CD8-positive, alpha-beta memory T cell (primary cell): ENCODE results near the gene DDI2. TPM values are rescaled to one million over a fixed set of nuclear protein-coding genes. Genes with fewer than 3 reads are reported as not detected.

Experiments used
- CTCF ChIA-PET: fragments of 350-600 bp; sonication (Branson Sonifier 250); formaldehyde crosslinking; loops from one replicate; lab custom pipeline; 2021; ENCODE audit warnings: antibody characterized with exemption; lab: Charles Lee
- POLR2A ChIA-PET: fragments of 350-600 bp; sonication (Branson Sonifier 250); formaldehyde crosslinking; loops from one replicate; lab custom pipeline; 2021; ENCODE audit warnings: antibody characterized with exemption; lab: Charles Lee
- DNase-seq, 5 donors: peaks; one replicate each; pipeline versions ENCODE4 v3.0.0 to v3.0.0-alpha.2; 2020 to 2022; ENCODE audit warnings: mixed read lengths in 1 of 5
- H3K27ac ChIP-seq: one replicate; pipeline ENCODE4 v1.7.0; 2013; ENCODE audit warnings: low read depth, mild to moderate bottlenecking, low read length, moderate library complexity
- H3K27me3 ChIP-seq: 2 replicates; pipeline ENCODE4 v1.7.0; 2013; ENCODE audit warnings: low read length, mild to moderate bottlenecking; ENCODE audit not compliant: insufficient read depth, poor library complexity, severe bottlenecking
- H3K36me3 ChIP-seq: 2 replicates; pipeline ENCODE4 v1.7.0; 2013; ENCODE audit warnings: mild to moderate bottlenecking, low read length, moderate library complexity; ENCODE audit not compliant: insufficient read depth
- H3K4me1 ChIP-seq: 2 replicates; pipeline ENCODE4 v1.7.0; 2013; ENCODE audit warnings: mild to moderate bottlenecking, low read length, moderate library complexity; ENCODE audit not compliant: insufficient read depth
- H3K4me3 ChIP-seq: 2 replicates; pipeline ENCODE4 v1.7.0; 2013; ENCODE audit warnings: mild to moderate bottlenecking, low read length
- H3K9me3 ChIP-seq: 2 replicates; pipeline ENCODE4 v1.7.0; 2013; ENCODE audit warnings: mild to moderate bottlenecking, low read length
- H3K27ac Mint-ChIP-seq, 8 donors: one replicate each; pipeline ENCODE4 v1.8.0; 2020 to 2021; ENCODE audit warnings: mixed read lengths in 8 of 8, mild to moderate bottlenecking in 6 of 8, inconsistent platforms in 3 of 8, moderate library complexity in 3 of 8
- H3K27me3 Mint-ChIP-seq, 2 donors: one replicate each; pipeline ENCODE4 v1.8.0; 2020 to 2021; ENCODE audit warnings: mixed read lengths in 2 of 2, mild to moderate bottlenecking in 1 of 2, moderate library complexity in 1 of 2
- H3K36me3 Mint-ChIP-seq, 3 donors: one replicate each; pipeline ENCODE4 v1.8.0; 2020 to 2021; ENCODE audit warnings: mixed read lengths in 3 of 3, inconsistent platforms in 1 of 3, mild to moderate bottlenecking in 1 of 3
- H3K4me1 Mint-ChIP-seq, 3 donors: one replicate each; pipeline ENCODE4 v1.8.0; 2020 to 2021; ENCODE audit warnings: mixed read lengths in 3 of 3, inconsistent platforms in 1 of 3, mild to moderate bottlenecking in 1 of 3
- H3K4me3 Mint-ChIP-seq, 7 donors: one replicate each; pipeline ENCODE4 v1.8.0; 2020 to 2021; ENCODE audit warnings: mixed read lengths in 7 of 7, mild to moderate bottlenecking in 6 of 7, moderate library complexity in 4 of 7, inconsistent platforms in 2 of 7
- H3K9me3 Mint-ChIP-seq, 5 donors: one replicate each; pipeline ENCODE4 v1.8.0; 2020 to 2022; ENCODE audit warnings: mixed read lengths in 5 of 5, mild to moderate bottlenecking in 3 of 5, moderate library complexity in 2 of 5, inconsistent platforms in 1 of 5
- polyA plus RNA-seq: library from polyadenylated mRNA; unstranded; fragments of 300-500 nt; fragmentation: Illumina TruSeq; gene quantifications from one replicate; pipeline ENCODE4 v1.2.3, GENCODE V29; 2021
- total RNA-seq, 2 experiments: library from RNA; stranded (reverse); gene quantifications; one replicate each; pipeline ENCODE4 v1.2.3, GENCODE V29; 2021

The DDI2 gene
- total RNA-seq (10 to 100 TPM; 47.8 to 50.4 TPM), polyA plus RNA-seq (6.1 TPM)

DNA sequence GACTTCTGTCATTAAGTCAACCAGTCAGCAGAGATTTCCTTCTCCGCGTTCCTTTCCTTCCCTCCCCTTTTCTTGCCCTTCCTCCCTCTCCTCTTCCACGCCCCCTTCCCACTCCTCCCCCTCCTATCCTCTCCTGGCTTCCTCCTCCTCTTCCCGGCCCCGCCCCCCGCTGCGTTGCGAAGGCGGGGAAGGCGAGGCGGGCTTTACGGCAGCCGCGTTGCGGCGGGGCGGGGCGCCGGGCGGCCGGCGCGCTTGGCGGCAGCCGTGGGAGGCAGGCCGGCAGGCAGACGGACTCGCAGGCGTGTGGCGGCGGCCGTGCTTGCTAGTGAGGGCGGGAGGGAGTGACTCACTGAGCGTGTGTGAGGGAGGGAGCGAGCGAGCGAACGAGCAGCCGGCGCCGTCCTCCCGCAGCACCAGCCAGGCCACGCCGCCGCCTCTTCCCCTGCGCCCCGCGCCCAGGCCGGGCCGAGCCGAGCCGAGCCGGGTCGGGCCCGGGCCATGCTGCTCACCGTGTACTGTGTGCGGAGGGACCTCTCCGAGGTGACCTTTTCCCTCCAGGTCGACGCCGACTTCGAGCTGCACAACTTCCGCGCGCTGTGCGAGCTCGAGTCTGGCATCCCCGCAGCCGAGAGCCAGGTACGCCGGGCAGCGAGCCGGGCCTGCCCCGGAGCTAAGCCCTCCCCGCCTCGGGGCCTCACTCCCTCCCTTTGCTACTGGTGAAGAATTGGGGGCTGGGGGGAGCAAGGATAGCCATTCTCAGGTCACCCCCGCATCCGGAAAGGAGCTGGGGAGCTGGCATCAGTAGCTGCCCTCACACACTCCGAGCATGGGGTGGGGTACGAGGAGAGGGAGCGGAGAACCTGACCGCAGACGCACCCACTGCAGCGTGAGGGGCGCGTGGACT is at the start of gene DDI2:
DDI2 (plus strand) TSS at position 286 of the 904 bp plus-strand sequence; CDS start at position 499, 213 bp downstream.
- Mint-ChIP-seq H3K36me3 (peaks cover 0 to 18% (median 2%) of the 10 kb centered on the region in 3 donors), H3K9me3 (no peaks in the 10 kb centered on the region), H3K4me1 (peaks cover 35 to 49% (median 48%) of the 10 kb centered on the region in 3 donors), H3K27ac (peak within 1 kb of the TSS; percentile 84 to 98 (median 94)), H3K4me3 (peak within 1 kb of the TSS; percentile 92 to 97 (median 93)), H3K27me3 (no peaks in the 10 kb centered on the region)
- Histone ChIP-seq H3K27ac (peak within 1 kb of the TSS; percentile 91), H3K27me3 (no peaks in the 10 kb centered on the region), H3K36me3 (no peaks in the 10 kb centered on the region), H3K4me3 (peak within 1 kb of the TSS; percentile 96), H3K9me3 (no peaks in the 10 kb centered on the region), H3K4me1 (peaks cover 47% of the 10 kb centered on the region)
- POLR2A ChIA-PET, result interaction anchor here (0.8 to 1.6 kb wide), 6 partner anchors 12 to 91 kb away, joined by 3 to 11 read pairs (median 5); partner anchors contain the start of genes DNAJC16 and PLEKHM2
- peak; percentile 92 to 96 (median 93) for DNase-seq
- CTCF ChIA-PET, result interaction anchor here (1.0 kb wide), 1 partner anchor 13 kb away, joined by 3 read pairs; no protein-coding TSS in a partner anchor

DNA sequence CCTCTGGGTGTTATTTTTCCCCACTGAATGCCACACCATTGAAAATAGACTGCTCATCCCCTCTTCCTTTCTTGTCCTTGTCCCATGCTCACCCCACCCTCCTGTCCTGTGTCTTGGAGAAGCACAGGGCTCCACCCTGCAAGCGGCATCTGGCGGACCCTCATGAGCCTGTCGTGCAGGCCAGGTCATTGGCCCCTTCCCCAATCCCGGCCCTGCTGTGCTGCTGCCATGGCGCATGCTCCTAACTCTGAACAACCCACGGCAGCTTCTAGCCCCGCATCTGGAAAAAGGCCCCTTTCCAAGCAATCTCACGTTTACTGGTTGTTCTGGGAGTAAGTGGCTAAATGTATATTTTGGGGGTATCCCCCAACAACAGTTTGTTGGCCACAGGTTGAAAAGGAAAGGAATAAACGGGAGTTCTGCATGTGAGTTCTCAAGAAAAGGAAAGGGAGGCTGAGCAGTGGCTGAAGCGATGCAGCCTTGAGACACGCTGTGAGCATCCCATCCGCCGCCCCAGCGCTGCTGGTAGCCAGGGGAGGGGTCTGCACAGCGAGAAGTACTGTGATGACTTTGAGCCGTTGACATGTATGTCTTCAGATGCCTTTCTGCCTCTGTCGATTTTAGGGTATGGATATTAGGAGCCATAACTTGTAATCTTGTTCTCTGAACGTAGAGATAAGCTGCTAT is 48.7 kb upstream of the DDI2 start:
- Histone ChIP-seq H3K27ac (no peak overlapping the region), H3K4me1 (no peaks in the 10 kb centered on the region), H3K36me3 (peaks cover 33% of the 10 kb centered on the region), H3K27me3 (no peaks in the 10 kb centered on the region), H3K4me3 (no peak overlapping the region), H3K9me3 (no peaks in the 10 kb centered on the region)
- peak overlapping the region in 3 of 8 donors; percentile 42 to 63 (median 50) for H3K27ac Mint-ChIP-seq
- H3K36me3 Mint-ChIP-seq, result peaks cover 5 to 80% (median 26%) of the 10 kb centered on the region in 3 donors
- no peaks in the 10 kb centered on the region for H3K4me1 Mint-ChIP-seq
- CTCF ChIA-PET, result no interaction called here
- H3K9me3 Mint-ChIP-seq, result no peaks in the 10 kb centered on the region
- H3K4me3 Mint-ChIP-seq, result no peak overlapping the region
- no peak for DNase-seq
- POLR2A ChIA-PET, result no interaction called here
- no peaks in the 10 kb centered on the region for H3K27me3 Mint-ChIP-seq

DNA sequence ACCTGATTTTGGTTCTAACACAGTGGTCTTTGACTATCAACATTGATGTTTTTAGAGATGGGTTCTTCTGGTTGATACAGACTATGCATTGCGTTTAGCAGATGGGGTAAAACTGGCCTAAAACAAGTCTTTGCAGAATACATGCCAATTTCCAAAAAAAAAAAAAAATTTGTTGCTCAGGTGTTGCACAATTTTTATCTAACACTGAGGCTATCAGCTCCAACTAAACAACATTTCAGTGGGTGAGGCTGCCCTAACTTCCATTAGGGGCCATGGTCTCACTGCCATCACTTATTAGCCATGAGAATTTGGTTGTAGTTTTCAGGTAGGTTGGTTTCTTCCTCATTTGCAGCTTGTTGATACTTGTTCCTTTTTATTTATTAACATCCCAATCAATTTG is 46.4 kb upstream of the DDI2 start:
- Histone ChIP-seq H3K9me3 (no peaks in the 10 kb centered on the region), H3K4me1 (no peaks in the 10 kb centered on the region), H3K36me3 (peaks cover 24% of the 10 kb centered on the region), H3K27ac (no peak overlapping the region), H3K27me3 (no peaks in the 10 kb centered on the region), H3K4me3 (no peak overlapping the region)
- CTCF ChIA-PET, result no interaction called here
- POLR2A ChIA-PET, result no interaction called here
- Mint-ChIP-seq H3K4me1 (no peaks in the 10 kb centered on the region), H3K27me3 (no peaks in the 10 kb centered on the region), H3K36me3 (peaks cover 0 to 77% (median 26%) of the 10 kb centered on the region in 3 donors), H3K4me3 (no peak overlapping the region), H3K9me3 (no peaks in the 10 kb centered on the region), H3K27ac (peak overlapping the region in 3 of 8 donors; percentile 29 to 58 (median 31))
- no peak for DNase-seq

DNA sequence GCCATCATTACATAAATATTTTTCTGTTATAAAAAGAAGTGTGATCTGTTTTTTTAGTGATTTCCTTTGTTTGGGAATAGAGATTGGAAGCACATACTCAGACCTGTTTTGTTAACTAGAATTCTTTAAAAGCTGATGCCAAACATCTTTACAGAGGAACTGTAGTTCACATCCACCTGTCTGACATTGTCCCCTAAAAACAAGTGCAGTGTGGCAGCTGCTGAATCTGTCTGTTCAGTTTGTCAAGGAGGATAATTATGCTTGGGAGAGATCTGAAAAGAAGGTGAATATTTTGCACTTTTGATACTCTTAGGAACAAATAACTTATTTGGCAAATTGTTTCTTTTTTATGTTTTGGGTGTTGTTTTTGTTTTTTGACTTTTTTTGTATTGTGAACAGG is 46.0 kb upstream of the DDI2 start:
- ChIA-PET CTCF (no interaction called here), POLR2A (no interaction called here)
- H3K27ac ChIP-seq, result no peak overlapping the region
- DNase-seq, result no peak
- Mint-ChIP-seq H3K27me3 (no peaks in the 10 kb centered on the region), H3K9me3 (no peaks in the 10 kb centered on the region), H3K27ac (peak overlapping the region in 5 of 8 donors; percentile 27 to 80 (median 31)), H3K36me3 (peaks cover 0 to 73% (median 22%) of the 10 kb centered on the region in 3 donors), H3K4me1 (no peaks in the 10 kb centered on the region), H3K4me3 (no peak overlapping the region)
- no peak overlapping the region for H3K4me3 ChIP-seq
- H3K9me3 ChIP-seq, result no peaks in the 10 kb centered on the region
- no peaks in the 10 kb centered on the region for H3K27me3 ChIP-seq
- peaks cover 20% of the 10 kb centered on the region for H3K36me3 ChIP-seq
- H3K4me1 ChIP-seq, result no peaks in the 10 kb centered on the region

DNA sequence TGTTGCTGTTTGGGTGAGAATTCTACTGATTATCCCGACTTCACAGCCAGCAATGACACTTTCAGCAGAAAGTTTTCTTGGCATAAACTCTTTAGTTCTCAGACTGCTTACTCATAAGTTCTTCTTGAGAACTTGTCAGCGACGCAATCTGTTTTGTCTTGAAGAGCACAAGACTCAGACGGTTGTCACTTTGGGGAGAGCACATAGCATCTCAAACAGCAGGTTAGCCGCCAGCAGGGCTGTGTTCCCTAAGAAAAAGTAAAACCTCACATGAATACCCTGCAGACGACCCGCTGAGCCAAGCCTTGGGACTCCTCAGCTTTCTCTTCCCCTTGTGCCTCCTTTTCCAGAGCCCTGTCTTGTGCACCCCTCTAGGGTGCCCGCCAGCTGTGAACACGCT is 43.8 kb upstream of the DDI2 start:
- ChIA-PET POLR2A (no interaction called here), CTCF (interaction anchor here (0.7 to 1.4 kb wide), 3 partner anchors 19 to 72 kb away, joined by 3 to 4 read pairs (median 3); no protein-coding TSS in a partner anchor)
- Histone ChIP-seq H3K9me3 (no peaks in the 10 kb centered on the region), H3K4me1 (peaks cover 16% of the 10 kb centered on the region), H3K36me3 (peaks cover 12% of the 10 kb centered on the region), H3K27ac (no peak overlapping the region), H3K27me3 (no peaks in the 10 kb centered on the region), H3K4me3 (no peak overlapping the region)
- peak overlapping the region in 1 of 8 donors; percentile 36 for H3K27ac Mint-ChIP-seq
- H3K9me3 Mint-ChIP-seq, result no peaks in the 10 kb centered on the region
- peaks cover 10 to 14% (median 11%) of the 10 kb centered on the region in 3 donors for H3K4me1 Mint-ChIP-seq
- no peak overlapping the region for H3K4me3 Mint-ChIP-seq
- peaks cover 0 to 51% (median 15%) of the 10 kb centered on the region in 3 donors for H3K36me3 Mint-ChIP-seq
- no peak for DNase-seq
- no peaks in the 10 kb centered on the region for H3K27me3 Mint-ChIP-seq

DNA sequence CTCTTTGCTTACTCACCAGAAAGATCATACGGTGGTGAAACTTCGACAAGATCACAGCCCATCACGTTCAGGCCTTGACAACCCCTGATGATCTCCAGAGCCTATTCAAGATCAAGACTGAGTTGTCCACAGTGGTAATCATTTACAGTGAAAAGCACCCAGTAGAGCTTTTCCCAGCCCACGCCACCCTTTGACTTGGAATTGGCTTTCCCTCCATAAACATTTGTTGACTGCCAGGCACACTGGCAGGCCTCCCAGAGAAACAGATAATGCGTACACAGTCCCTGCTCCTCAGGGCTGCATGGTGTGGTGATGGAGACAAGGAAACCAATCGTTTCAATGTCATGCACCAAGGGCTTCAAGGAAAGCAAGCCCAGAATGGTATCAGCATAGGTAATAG is 42.5 kb upstream of the DDI2 start:
- H3K27me3 Mint-ChIP-seq, result no peaks in the 10 kb centered on the region
- Histone ChIP-seq H3K4me1 (peaks cover 28% of the 10 kb centered on the region), H3K27ac (no peak overlapping the region), H3K27me3 (no peaks in the 10 kb centered on the region), H3K4me3 (no peak overlapping the region), H3K36me3 (peaks cover 7% of the 10 kb centered on the region), H3K9me3 (no peaks in the 10 kb centered on the region)
- no peaks in the 10 kb centered on the region for H3K9me3 Mint-ChIP-seq
- no peak for DNase-seq
- POLR2A ChIA-PET, result no interaction called here
- CTCF ChIA-PET, result interaction anchor here (1.1 to 1.4 kb wide), 2 partner anchors 18 to 20 kb away, joined by 3 to 4 read pairs; no protein-coding TSS in a partner anchor
- no peak overlapping the region for H3K4me3 Mint-ChIP-seq
- H3K36me3 Mint-ChIP-seq, result peaks cover 0 to 39% (median 12%) of the 10 kb centered on the region in 3 donors
- peak overlapping the region in 5 of 8 donors; percentile 4 to 79 (median 26) for H3K27ac Mint-ChIP-seq
- H3K4me1 Mint-ChIP-seq, result peaks cover 23 to 26% (median 24%) of the 10 kb centered on the region in 3 donors

DNA sequence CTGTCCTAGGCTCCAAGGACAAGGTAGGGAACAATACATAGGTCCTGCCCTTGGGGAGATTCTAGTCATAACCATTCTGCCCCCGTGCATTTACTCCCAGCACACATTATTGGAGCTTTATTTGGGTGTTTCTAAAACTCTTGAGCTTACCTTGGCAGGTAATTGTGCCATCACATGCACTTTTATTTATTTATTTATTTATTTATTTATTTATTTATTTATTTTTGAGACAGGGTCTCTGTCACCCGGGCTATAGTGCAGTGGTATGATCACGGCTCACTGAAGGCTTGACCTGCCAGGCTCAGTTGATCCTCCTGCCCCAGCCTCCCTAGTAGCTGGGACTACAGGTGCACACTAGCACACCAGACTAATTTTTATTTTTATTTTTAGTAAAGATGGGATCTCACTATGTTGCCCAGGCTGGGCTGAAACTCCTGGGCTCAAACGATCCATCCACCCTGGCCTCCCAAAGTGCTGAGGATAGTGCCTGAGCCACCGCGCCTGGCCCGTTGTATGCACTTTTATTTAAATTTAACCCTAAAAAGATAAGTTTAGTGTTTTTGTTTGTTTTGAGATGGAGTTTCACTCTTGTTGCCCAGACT is 41.6 kb upstream of the DDI2 start:
- Mint-ChIP-seq H3K36me3 (peaks cover 0 to 31% (median 13%) of the 10 kb centered on the region in 3 donors), H3K9me3 (no peaks in the 10 kb centered on the region), H3K4me1 (peaks cover 25 to 34% (median 28%) of the 10 kb centered on the region in 3 donors), H3K4me3 (no peak overlapping the region), H3K27me3 (no peaks in the 10 kb centered on the region), H3K27ac (peak overlapping the region in 2 of 8 donors; percentile 46 to 79)
- H3K4me3 ChIP-seq, result no peak overlapping the region
- H3K27me3 ChIP-seq, result no peaks in the 10 kb centered on the region
- peaks cover 7% of the 10 kb centered on the region for H3K36me3 ChIP-seq
- no peak overlapping the region for H3K27ac ChIP-seq
- no peak for DNase-seq
- POLR2A ChIA-PET, result no interaction called here
- H3K9me3 ChIP-seq, result no peaks in the 10 kb centered on the region
- H3K4me1 ChIP-seq, result peaks cover 38% of the 10 kb centered on the region
- CTCF ChIA-PET, result no interaction called here
